Measurements from ENCODE around the gene SNX25.
A peak's percentile ranks its signal among the peaks of the same experiment; 100 is the strongest.

SNX25 gene

GRCh38 chr4:185183622-185184281, 25.6 kb upstream of the SNX25 start:
- peak; percentile 79 for TF ChIP-seq CTCF (IDR thresholded peaks at IDR 0.05; ENCODE audit: low read depth, low read length)
- peak; percentile 95 to 96 for DNase-seq (ENCODE audit: low read depth in 2 of 2)
- no peak overlapping the region for H3K4me3 ChIP-seq (replicated peaks in 1 of 2; ENCODE audit: low read depth in 2 of 2, low read length in 2 of 2)

GRCh38 chr4:185186769-185187168, 22.6 kb upstream of the SNX25 start:
- TF ChIP-seq CTCF (IDR thresholded peaks at IDR 0.05; ENCODE audit: low read depth, low read length) = no peak
- no peak for DNase-seq (ENCODE audit: low read depth in 2 of 2)
- no peak overlapping the region for H3K4me3 ChIP-seq (replicated peaks in 1 of 2; ENCODE audit: low read depth in 2 of 2, low read length in 2 of 2)

- H3K4me3 ChIP-seq (replicated peaks in 1 of 2; ENCODE audit: low read depth in 2 of 2, low read length in 2 of 2) = no peak overlapping the region
- no peak for TF ChIP-seq CTCF (IDR thresholded peaks at IDR 0.05; ENCODE audit: low read depth, low read length)
- no peak for DNase-seq (ENCODE audit: low read depth in 2 of 2)
These were observed 19.6 kb upstream of the SNX25 start for GRCh38 chr4:185189606-185190305.

- no peak for DNase-seq (ENCODE audit: low read depth in 2 of 2)
- H3K4me3 ChIP-seq (replicated peaks in 1 of 2; ENCODE audit: low read depth in 2 of 2, low read length in 2 of 2) = no peak overlapping the region
- TF ChIP-seq CTCF (IDR thresholded peaks at IDR 0.05; ENCODE audit: low read depth, low read length) = no peak
These were observed 19.0 kb upstream of the SNX25 start for GRCh38 chr4:185190306-185190856.

- DNase-seq (ENCODE audit: low read depth in 2 of 2) = no peak
- no peak for TF ChIP-seq CTCF (IDR thresholded peaks at IDR 0.05; ENCODE audit: low read depth, low read length)
- H3K4me3 ChIP-seq (replicated peaks in 1 of 2; ENCODE audit: low read depth in 2 of 2, low read length in 2 of 2) = no peak overlapping the region
These were observed 17.3 kb upstream of the SNX25 start for GRCh38 chr4:185192059-185192458.

GRCh38 chr4:185194924-185195888, 14.2 kb upstream of the SNX25 start:
- no peak overlapping the region for H3K4me3 ChIP-seq (replicated peaks in 1 of 2; ENCODE audit: low read depth in 2 of 2, low read length in 2 of 2)
- no peak for TF ChIP-seq CTCF (IDR thresholded peaks at IDR 0.05; ENCODE audit: low read depth, low read length)
- DNase-seq (ENCODE audit: low read depth in 2 of 2) = no peak
